ENCODE data around the gene ING3. TPM values are rescaled to one million over a fixed set of nuclear protein-coding genes. Genes with fewer than 3 reads are reported as not detected.

Gene ING3
- total RNA-seq (10 to 100 TPM; 24.4 to 30.7 TPM), polyA plus RNA-seq (31.6 TPM)

- H3K27me3 Mint-ChIP-seq: peaks cover 12 to 14% of the 10 kb centered on the region in 2 donors
- peak; percentile 96 to 99 (median 98) for DNase-seq
Observed at GRCh38 chr7:120950539-120951308, at the start of gene ING3. TSS of gene ING3 (plus strand) at chr7:120950777. CDS start at chr7:120950897, 120 bp downstream.

GRCh38 chr7:120915314-120916105, 35.1 kb upstream of the ING3 start:
- no peak overlapping the region for H3K4me3 ChIP-seq (ENCODE audit: low read length)
- POLR2A ChIA-PET: no interaction called here
- H3K27me3 Mint-ChIP-seq: peaks cover 5 to 10% of the 10 kb centered on the region in 2 donors
- no peaks in the 10 kb centered on the region for H3K36me3 Mint-ChIP-seq
- no peak overlapping the region for H3K4me3 Mint-ChIP-seq
- CTCF ChIA-PET: no interaction called here
- no peaks in the 10 kb centered on the region for H3K4me1 Mint-ChIP-seq
- no peak for DNase-seq
- peaks cover 0 to 5% (median 0%) of the 10 kb centered on the region in 5 donors for H3K9me3 Mint-ChIP-seq
- no peaks in the 10 kb centered on the region for H3K27me3 ChIP-seq (ENCODE audit: insufficient read depth, low read length, poor library complexity, severe bottlenecking)
- no peaks in the 10 kb centered on the region for H3K4me1 ChIP-seq (ENCODE audit: insufficient read depth, low read length)
- no peaks in the 10 kb centered on the region for H3K36me3 ChIP-seq (ENCODE audit: insufficient read depth, low read length)
- no peaks in the 10 kb centered on the region for H3K9me3 ChIP-seq (ENCODE audit: low read length)
- no peak overlapping the region for H3K27ac ChIP-seq (ENCODE audit: low read depth, low read length)
- no peak overlapping the region for H3K27ac Mint-ChIP-seq

More at GRCh38 chr7:120950539-120951308, at the start of gene ING3:
- Histone ChIP-seq H3K36me3 (ENCODE audit: insufficient read depth, low read length) (peaks cover under 1% of the 10 kb centered on the region), H3K27ac (ENCODE audit: low read depth, low read length) (peak within 1 kb of the TSS; percentile 94), H3K4me3 (ENCODE audit: low read length) (peak within 1 kb of the TSS; percentile 95), H3K9me3 (ENCODE audit: low read length) (no peaks in the 10 kb centered on the region), H3K27me3 (ENCODE audit: insufficient read depth, low read length, poor library complexity, severe bottlenecking) (no peaks in the 10 kb centered on the region), H3K4me1 (ENCODE audit: insufficient read depth, low read length) (peaks cover 15% of the 10 kb centered on the region)
- peaks cover 24 to 40% (median 31%) of the 10 kb centered on the region in 3 donors for H3K4me1 Mint-ChIP-seq
- ChIA-PET CTCF (interaction anchor here (1.2 to 1.3 kb wide), 2 partner anchors 37 to 155 kb away, joined by 3 to 4 read pairs; partner anchors contain the start of gene CPED1), POLR2A (interaction anchor here (0.6 to 1.1 kb wide), 12 partner anchors 8 to 595 kb away, joined by 3 to 10 read pairs (median 4); partner anchors contain the start of gene CPED1)
- H3K36me3 Mint-ChIP-seq: peaks cover 0 to 45% (median 2%) of the 10 kb centered on the region in 3 donors
- H3K4me3 Mint-ChIP-seq: peak within 1 kb of the TSS; percentile 90 to 99 (median 97)
- H3K27ac Mint-ChIP-seq: peak within 1 kb of the TSS; percentile 97 to 100 (median 99)
- no peaks in the 10 kb centered on the region for H3K9me3 Mint-ChIP-seq

- no peaks in the 10 kb centered on the region for H3K36me3 ChIP-seq (ENCODE audit: insufficient read depth, low read length)
- no peaks in the 10 kb centered on the region for H3K36me3 Mint-ChIP-seq
- H3K4me1 Mint-ChIP-seq: no peaks in the 10 kb centered on the region
- H3K4me1 ChIP-seq (ENCODE audit: insufficient read depth, low read length): no peaks in the 10 kb centered on the region
- no peak overlapping the region for H3K27ac ChIP-seq (ENCODE audit: low read depth, low read length)
- peaks cover 5 to 9% of the 10 kb centered on the region in 2 donors for H3K27me3 Mint-ChIP-seq
- H3K27me3 ChIP-seq (ENCODE audit: insufficient read depth, low read length, poor library complexity, severe bottlenecking): no peaks in the 10 kb centered on the region
- POLR2A ChIA-PET: no interaction called here
- no peak for DNase-seq
- H3K9me3 Mint-ChIP-seq: peaks cover 0 to 5% (median 0%) of the 10 kb centered on the region in 5 donors
- no peak overlapping the region for H3K27ac Mint-ChIP-seq
- CTCF ChIA-PET: no interaction called here
- H3K9me3 ChIP-seq (ENCODE audit: low read length): no peaks in the 10 kb centered on the region
- H3K4me3 ChIP-seq (ENCODE audit: low read length): no peak overlapping the region
- no peak overlapping the region for H3K4me3 Mint-ChIP-seq
Observed at GRCh38 chr7:120916121-120916520, 34.5 kb upstream of the ING3 start.

- Mint-ChIP-seq H3K27ac (no peak overlapping the region), H3K4me3 (no peak overlapping the region), H3K36me3 (no peaks in the 10 kb centered on the region), H3K27me3 (peaks cover 5 to 9% of the 10 kb centered on the region in 2 donors), H3K9me3 (peaks cover 0 to 2% (median 0%) of the 10 kb centered on the region in 5 donors), H3K4me1 (no peaks in the 10 kb centered on the region)
- ChIA-PET POLR2A (no interaction called here), CTCF (interaction anchor here (1.0 kb wide), 1 partner anchor 15 kb away, joined by 4 read pairs; no protein-coding TSS in a partner anchor)
- no peak overlapping the region for H3K4me3 ChIP-seq (ENCODE audit: low read length)
- no peaks in the 10 kb centered on the region for H3K36me3 ChIP-seq (ENCODE audit: insufficient read depth, low read length)
- no peak overlapping the region for H3K27ac ChIP-seq (ENCODE audit: low read depth, low read length)
- no peaks in the 10 kb centered on the region for H3K4me1 ChIP-seq (ENCODE audit: insufficient read depth, low read length)
- DNase-seq: no peak
- no peaks in the 10 kb centered on the region for H3K9me3 ChIP-seq (ENCODE audit: low read length)
- no peaks in the 10 kb centered on the region for H3K27me3 ChIP-seq (ENCODE audit: insufficient read depth, low read length, poor library complexity, severe bottlenecking)
Observed at GRCh38 chr7:120916538-120916937, 34.0 kb upstream of the ING3 start.

- H3K27ac ChIP-seq (ENCODE audit: low read depth, low read length): no peak overlapping the region
- H3K9me3 ChIP-seq (ENCODE audit: low read length): no peaks in the 10 kb centered on the region
- Mint-ChIP-seq H3K4me1 (no peaks in the 10 kb centered on the region), H3K36me3 (no peaks in the 10 kb centered on the region), H3K4me3 (no peak overlapping the region), H3K27me3 (peaks cover 5 to 19% of the 10 kb centered on the region in 2 donors), H3K27ac (no peak overlapping the region), H3K9me3 (no peaks in the 10 kb centered on the region)
- no peak overlapping the region for H3K4me3 ChIP-seq (ENCODE audit: low read length)
- POLR2A ChIA-PET: no interaction called here
- DNase-seq: no peak
- H3K36me3 ChIP-seq (ENCODE audit: insufficient read depth, low read length): no peaks in the 10 kb centered on the region
- no peaks in the 10 kb centered on the region for H3K4me1 ChIP-seq (ENCODE audit: insufficient read depth, low read length)
- H3K27me3 ChIP-seq (ENCODE audit: insufficient read depth, low read length, poor library complexity, severe bottlenecking): no peaks in the 10 kb centered on the region
- CTCF ChIA-PET: no interaction called here
Observed at GRCh38 chr7:120919466-120919865, 31.1 kb upstream of the ING3 start.

GRCh38 chr7:120920034-120920433, 30.5 kb upstream of the ING3 start:
- peaks cover 8 to 25% of the 10 kb centered on the region in 2 donors for H3K27me3 Mint-ChIP-seq
- no peak for DNase-seq
- no peaks in the 10 kb centered on the region for H3K36me3 ChIP-seq (ENCODE audit: insufficient read depth, low read length)
- H3K27me3 ChIP-seq (ENCODE audit: insufficient read depth, low read length, poor library complexity, severe bottlenecking): no peaks in the 10 kb centered on the region
- no peaks in the 10 kb centered on the region for H3K9me3 ChIP-seq (ENCODE audit: low read length)
- no peaks in the 10 kb centered on the region for H3K9me3 Mint-ChIP-seq
- no peak overlapping the region for H3K4me3 ChIP-seq (ENCODE audit: low read length)
- H3K4me3 Mint-ChIP-seq: no peak overlapping the region
- H3K27ac Mint-ChIP-seq: no peak overlapping the region
- no peaks in the 10 kb centered on the region for H3K36me3 Mint-ChIP-seq
- H3K4me1 ChIP-seq (ENCODE audit: insufficient read depth, low read length): no peaks in the 10 kb centered on the region
- ChIA-PET CTCF (no interaction called here), POLR2A (no interaction called here)
- no peak overlapping the region for H3K27ac ChIP-seq (ENCODE audit: low read depth, low read length)
- H3K4me1 Mint-ChIP-seq: no peaks in the 10 kb centered on the region

- no peak overlapping the region for H3K4me3 ChIP-seq (ENCODE audit: low read length)
- no peak for DNase-seq
- H3K4me1 Mint-ChIP-seq: no peaks in the 10 kb centered on the region
- no peaks in the 10 kb centered on the region for H3K4me1 ChIP-seq (ENCODE audit: insufficient read depth, low read length)
- H3K36me3 Mint-ChIP-seq: no peaks in the 10 kb centered on the region
- no peak overlapping the region for H3K4me3 Mint-ChIP-seq
- POLR2A ChIA-PET: no interaction called here
- no peaks in the 10 kb centered on the region for H3K36me3 ChIP-seq (ENCODE audit: insufficient read depth, low read length)
- CTCF ChIA-PET: no interaction called here
- H3K27me3 ChIP-seq (ENCODE audit: insufficient read depth, low read length, poor library complexity, severe bottlenecking): no peaks in the 10 kb centered on the region
- H3K27me3 Mint-ChIP-seq: peaks cover 8 to 32% of the 10 kb centered on the region in 2 donors
- no peak overlapping the region for H3K27ac ChIP-seq (ENCODE audit: low read depth, low read length)
- H3K27ac Mint-ChIP-seq: peak overlapping the region in 1 of 8 donors; percentile 7
- H3K9me3 ChIP-seq (ENCODE audit: low read length): no peaks in the 10 kb centered on the region
- no peaks in the 10 kb centered on the region for H3K9me3 Mint-ChIP-seq
Observed at GRCh38 chr7:120920591-120921274, 29.8 kb upstream of the ING3 start.
